GM19023 (cell line): ENCODE measurements around the gene CSNK1E.

Source experiments
- ATAC-seq: cut with Tn5 transposase; IDR thresholded peaks from one replicate; pipeline ENCODE4 v1.9.1; 2021; ENCODE audit warnings: mild to moderate bottlenecking, moderate library complexity; ENCODE audit not compliant: unreplicated experiment

Gene CSNK1E

DNA sequence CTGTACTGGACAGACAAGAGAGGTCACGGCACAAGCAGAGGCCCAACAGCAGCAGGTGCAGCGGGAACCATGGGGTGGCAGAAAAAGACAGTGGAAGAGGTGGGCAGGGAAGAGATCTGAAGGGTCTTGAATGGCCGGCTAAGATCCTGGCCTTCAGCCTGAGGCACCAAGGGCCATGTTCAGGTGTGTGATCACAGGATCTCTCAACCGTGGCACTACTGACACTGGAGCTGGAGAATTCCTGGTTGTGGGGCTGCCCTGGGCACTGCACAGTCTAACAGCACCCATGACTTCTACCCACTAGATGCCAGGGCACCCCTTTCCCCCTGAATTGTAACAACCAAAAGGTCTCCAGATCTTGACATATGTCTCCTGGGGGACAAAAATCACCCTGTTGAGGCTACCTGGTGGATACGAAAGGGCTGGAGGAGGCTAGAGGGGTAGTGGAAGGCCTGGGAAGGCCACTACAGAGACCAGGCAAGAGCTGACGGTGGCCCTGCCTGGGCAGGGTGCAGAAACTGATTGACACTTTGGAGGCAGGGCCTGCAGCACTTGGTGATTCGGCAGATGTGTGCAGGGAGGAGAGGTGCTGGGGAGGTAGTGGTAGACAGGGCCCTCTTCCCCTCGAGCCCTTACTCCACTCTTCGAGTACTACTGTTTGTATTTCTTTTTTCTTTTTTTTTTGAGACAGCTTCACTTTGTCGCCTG is 8.3 kb downstream of the CSNK1E start:
- ATAC-seq, result no peak

DNA sequence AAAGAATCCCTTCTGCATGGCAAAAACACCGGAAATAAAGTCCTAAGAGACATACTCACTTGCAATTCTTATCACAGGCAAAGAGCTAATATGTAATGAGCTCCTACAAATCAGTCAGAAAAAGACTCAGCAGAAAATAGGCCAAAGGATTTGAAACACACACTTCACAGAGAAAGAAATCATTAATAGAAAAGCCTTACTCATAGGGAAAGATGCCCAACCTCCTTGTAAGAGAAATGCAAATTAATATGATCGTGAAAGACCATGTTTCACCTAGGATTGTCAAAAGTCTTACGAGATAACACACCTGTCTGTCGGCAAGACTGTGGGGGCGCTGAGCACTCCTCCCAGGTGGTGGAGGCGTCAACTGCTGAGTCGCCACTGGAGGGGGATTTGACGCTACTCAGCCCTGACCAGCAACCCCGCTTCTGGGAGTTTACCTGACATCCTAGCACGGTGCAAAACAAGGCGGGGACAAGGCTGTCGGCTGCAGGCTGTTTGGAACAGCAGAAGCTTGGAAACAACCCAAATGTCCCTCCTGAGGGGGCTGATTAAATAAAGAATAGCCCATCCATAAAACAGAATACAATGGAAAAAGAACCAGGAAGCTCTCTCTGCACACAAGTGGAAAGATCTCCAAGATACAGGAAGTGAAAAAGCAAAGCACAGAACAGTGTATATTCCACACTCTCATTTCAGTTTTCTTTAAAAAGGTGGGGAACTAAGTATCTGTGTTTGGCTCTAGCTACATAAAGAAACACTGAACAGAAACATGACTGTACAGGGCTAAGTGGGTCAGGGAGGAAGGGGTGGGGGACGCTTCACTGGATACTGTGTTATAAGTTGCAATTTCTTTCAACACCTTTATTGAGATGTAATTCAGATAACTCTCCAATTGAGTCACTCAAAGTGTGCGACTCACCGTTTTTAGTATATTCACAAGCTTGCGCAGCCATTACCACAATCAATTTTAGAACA is 11.5 kb downstream of the CSNK1E start:
- ATAC-seq, result peak; percentile 74

DNA sequence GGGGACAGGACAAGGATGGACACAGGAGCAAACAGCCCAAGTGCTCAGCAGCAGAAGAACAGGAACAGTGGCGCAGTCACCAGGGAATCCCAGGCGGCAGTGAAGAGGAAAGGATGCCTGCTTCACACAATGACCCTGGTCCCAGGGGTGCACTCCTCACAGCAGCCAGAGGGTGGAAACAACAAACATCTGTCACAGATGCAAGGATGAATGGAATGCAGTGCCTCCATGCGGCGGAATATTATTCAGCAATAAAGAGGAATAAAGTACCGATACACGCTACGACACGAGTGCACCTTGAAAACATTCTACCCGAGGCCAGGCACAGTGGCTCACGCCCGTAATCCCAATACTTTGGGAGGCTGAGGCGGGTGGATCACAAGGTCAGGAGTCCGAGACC is 12.7 kb downstream of the CSNK1E start:
- ATAC-seq, result no peak

DNA sequence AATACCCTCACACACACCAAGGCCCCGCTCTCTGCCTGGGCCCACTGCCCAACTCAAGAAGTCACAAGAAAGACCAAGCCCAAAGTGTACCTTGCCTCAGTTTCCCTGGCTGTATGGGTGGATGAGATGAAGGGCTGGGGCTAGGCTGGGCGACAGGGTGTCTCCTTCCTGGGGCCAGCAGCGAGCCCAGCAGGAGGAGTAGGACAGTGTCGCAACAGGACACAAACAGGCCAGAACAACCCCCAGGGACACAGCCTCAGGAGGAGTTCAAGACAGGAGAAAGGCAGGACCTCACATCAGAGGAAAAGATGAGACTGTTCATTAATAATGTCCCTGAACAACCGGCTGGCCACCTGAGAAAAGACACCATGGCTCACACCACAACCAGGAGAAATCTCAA is 13.3 kb downstream of the CSNK1E start:
- ATAC-seq, result no peak

DNA sequence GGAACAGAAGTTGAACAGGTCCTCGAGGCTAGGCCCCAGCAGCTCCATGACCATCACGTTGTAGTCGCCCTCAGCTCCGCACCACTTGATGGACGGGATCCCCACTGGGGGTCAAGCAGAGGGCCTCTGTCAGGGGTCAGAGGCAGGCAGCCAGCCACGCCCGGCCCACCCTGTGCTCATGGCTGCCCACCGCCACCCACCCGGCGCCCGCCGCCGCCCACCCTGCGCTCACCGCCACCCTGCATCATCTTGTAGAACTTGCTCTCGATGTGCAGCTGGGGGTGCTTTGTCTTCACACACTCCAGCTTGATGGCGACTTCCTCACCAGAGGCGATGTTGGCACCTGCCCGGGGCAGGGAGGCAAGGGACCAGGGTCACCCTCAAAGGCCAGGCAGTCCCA is 14.3 kb downstream of the CSNK1E start:
- ATAC-seq, result no peak

DNA sequence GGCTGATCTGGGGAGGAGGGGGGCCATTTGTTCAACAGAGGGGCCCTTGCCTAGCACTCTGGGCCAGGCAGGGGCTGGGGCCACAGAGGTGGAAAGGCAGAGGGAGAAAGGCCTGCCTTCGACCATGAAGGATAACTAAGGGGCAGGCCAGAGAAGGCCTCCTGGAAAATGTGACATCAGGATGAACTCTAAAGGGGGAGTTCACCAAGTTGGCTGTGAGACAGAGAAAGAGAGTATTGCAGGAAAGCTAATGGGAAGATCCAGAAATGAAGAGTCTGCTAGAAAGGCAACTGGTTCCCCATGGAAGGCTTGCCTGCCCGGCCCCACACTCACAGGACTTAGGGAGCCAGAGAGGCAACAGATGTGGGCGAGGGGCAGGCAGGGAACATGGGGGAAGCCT is 16.3 kb downstream of the CSNK1E start:
- ATAC-seq, result no peak

DNA sequence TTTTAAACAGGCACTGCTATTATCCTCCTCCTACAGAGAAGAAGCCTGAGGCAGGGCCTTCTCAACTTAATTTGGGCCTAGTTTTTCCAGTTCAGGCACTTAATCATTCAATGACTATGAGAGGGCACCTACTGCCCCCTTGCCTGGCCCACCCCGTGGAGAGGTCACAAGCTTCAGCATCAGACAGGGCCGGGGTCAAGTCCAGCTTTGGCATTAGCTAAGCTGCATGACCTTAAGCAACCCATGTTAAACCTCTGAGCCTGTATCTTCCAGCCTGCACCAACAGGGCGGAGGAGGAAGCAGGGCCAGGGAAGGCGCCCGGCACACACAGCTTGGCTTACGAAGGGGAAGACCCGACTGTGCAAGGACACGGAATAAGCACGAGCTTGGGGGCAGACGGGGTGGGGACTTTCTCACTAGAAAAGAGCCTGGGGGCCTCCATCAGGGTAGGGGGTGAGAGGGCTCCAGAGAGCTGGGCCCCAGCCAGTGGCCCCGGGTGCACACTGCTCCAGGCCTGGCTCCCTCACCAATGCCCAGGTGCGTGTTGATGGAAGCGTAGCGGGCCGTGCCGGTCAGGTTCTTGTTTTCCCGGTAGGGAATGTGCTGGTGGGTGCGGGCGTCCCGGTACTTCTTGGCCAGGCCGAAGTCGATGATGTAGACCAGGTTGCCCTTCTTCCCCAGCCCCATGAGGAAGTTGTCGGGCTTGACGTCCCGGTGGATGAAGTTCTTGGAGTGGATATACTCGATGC is 16.9 kb downstream of the CSNK1E start:
- no peak for ATAC-seq

DNA sequence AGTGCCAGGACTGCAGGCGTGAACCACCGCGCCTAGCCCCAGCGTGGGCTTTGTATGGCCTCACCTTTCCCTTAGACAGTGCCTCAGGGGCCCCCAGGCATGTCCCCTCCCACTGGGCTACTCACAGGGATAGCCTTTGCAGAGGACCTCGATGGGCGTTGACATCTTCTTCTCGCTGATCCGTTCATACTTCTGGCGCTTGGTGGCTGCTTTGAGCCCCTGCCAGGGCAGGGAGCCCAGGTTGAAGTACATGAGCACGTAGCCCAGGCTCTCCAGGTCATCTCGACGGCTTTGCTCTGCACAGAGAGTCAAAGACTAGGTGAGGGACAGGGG is 17.5 kb downstream of the CSNK1E start:
- ATAC-seq, result no peak

DNA sequence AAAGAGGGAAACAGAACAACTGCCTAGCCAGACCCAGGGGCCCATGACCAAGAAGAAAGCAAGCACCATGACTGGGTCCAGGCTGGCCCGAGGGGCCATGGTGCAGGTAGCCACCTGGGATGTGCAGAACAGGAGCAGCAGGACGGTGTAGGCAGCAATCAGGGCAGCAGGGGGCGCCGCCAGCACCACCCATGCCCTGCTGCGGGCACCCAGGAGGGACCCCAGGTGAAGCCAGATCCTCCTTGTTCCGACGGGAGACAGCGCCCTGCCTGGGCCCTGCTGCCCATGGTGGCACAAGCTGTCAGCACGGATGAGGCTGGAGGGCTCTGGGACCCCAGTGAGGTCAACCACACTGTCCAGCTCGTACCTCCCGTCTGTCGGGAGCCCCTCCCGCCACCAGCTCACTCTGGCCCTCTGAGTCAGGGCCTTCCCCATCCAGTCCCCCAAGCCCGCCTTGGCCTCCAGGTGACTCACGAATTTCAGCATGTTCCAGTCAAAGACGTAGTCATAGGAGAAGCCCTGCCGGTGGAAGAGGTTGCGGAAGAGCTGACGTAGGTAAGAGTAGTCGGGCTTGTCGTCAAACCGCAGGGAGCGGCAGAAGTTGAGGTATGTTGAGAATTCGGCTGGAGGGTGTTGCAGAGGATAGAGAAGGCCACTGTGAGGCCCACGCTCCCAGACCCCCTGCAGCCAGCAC is 18.8 kb downstream of the CSNK1E start:
- no peak for ATAC-seq

DNA sequence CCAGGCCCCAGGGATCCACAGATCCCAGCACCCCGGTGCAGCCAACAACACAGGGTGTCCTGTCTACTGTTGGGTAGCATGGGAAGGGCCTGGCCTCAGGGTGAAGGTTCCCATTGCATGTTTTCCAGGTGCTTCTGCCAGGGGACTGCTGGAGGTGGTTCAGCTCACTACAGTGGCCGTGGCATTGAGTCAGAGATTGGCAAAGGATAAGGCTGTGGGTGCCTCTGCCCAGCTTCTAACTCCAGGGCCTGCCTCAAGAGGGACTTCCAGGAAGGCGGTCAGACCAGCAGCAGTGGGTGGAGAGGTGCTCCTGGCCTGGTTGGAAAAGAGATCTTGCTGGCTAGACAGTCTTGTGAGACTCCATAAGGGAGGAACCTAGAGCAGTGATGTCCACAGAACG is 20.9 kb downstream of the CSNK1E start:
- ATAC-seq, result no peak

DNA sequence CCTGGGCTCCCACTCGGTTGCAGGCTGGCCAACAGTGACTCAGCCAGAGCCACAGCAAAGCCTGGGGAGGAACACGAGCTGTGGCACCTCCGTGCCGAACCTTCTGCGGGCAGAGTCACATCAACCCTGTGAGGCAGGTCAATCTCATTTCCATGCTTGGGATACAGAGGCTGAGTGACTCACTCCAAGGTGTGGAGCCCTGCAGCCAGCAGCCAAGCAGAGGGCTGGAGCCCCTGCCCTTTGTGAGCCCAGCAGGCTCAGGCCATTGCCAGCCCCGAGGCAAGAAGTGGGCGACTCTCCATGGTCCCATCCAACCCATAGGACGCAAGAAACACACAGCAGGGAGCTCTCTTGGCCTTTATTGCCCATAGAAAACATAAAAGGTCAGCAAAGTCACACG is 21.4 kb downstream of the CSNK1E start:
- ATAC-seq, result no peak

DNA sequence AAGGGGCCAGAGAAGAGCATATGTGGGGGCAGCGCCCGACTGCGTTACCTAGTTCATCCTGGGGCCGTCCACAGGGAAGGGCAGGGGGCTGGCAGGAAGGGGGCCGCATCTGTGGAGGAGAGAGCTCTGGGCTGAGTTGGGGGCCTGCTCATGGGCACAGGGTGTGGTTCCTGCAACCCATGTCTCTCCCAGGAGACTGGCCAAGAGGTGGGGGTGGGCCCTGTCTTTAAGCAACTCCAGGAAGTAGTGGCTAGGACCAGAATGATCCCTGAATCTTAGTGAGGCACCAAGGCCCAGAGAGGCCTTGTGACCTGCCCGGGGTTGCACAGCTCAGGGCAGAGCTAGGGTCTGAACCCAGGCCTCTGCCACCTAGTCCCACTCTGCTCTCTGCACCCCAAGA is 21.9 kb downstream of the CSNK1E start:
- ATAC-seq, result no peak

DNA sequence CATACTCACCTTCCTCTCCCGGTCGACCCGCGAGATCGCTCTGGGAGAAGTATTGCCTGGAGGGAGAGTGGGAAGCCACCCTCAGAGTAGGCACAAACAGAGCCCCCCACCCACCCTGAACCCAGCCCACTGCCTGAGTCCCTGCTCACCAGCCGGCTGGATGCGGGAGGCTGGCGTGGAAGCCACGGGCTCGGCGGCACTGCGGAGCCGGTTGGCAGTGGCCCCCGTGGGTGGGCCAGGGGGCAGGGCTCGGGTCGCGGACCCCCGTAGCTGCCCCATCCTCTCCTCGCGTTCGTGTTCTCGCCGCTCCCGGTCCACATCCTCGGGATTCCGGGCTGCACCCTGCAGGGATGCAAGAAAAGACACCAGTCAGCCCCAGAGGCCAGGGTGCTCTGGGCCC is 23.0 kb downstream of the CSNK1E start:
- ATAC-seq, result no peak

DNA sequence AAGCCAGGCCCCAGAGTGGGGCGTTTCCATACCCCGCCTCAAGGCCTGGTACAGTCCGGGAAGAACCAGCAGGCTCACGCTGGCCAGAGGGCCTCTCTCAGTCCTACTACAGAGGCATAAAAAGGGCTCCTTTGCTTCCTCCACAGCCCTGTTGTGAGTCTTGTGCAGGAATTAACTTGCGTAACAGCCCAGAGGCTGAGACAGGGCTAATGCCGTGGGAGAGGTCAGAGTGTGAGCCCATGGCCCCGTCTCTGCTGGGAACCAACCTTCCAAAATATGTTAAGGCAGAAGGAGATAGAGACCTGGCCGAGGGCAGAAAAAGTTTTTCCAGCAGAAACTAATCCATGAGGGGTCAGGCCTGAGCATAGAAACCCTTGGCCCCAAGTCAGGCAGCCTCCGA is 24.5 kb downstream of the CSNK1E start:
- ATAC-seq, result no peak

DNA sequence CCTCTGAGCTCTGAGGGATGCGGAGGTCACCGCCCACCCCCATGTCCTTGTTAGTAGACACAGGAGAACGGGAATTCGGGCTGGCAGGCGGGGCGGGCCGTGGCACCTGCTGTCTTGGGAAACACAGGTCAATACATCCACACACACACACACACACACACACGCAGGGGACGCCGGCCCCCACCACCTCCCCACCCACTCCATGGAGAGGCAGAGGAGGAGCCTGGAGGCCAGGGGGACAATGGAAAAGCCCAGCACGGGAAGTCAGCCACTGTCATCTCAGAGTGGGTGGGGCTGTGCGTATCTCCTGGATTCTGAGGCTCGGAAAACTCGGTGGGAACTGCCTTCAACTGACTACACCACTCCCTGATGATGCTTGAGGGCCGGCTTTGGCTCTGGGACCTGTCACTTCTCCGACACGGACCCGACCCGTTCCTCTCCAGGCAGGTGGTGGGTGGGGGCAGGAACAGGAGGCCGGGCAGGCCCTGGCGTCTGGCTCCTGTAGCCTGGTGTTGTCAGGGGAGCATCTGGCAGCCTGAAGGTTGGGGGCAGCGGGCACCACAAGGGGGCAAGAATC is 25.9 kb downstream of the CSNK1E start:
- ATAC-seq, result no peak

DNA sequence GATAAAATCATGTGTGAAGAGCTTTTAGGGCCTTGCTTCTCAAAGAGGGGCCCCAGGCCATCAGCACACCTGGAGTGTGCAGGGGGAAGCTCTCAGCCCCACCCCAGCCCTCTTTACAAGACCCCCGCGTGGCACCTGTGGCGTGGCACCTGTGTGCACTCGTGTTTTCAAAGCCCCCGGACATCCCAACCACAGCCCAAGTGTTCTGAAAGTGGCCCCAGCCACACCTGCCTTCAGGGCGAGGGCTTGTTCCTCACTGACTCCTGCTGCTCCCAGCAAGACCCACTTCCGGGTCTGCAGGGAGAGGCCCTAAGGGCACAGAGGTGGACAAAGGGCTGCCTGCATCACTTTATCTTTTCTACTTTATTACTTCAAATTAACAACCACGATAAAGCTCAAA is 26.9 kb downstream of the CSNK1E start:
- ATAC-seq, result no peak

DNA sequence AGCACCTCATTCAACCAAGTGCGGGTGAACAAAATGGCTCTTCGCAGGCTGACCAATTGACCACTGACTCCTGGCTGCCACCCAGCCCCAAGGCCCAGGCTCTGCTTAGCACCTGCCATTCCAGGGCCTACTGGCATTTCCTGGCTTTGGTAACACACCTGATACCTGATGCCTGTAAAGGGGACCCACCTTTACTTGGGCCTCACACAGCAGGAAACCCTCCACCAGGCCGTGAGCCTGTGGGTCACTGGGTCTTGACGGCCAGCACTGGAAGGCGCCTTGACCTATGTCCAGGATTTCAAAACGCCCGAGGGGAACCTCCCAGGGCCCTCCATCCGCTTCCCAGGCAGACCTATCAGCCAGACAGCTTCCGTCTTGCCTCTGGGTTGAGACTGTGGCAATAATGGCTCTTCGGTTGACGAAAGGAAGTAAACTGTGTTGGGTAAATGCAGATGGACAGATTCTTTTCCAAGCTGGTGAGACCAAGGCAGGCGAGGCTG is 27.6 kb downstream of the CSNK1E start:
- no peak for ATAC-seq

DNA sequence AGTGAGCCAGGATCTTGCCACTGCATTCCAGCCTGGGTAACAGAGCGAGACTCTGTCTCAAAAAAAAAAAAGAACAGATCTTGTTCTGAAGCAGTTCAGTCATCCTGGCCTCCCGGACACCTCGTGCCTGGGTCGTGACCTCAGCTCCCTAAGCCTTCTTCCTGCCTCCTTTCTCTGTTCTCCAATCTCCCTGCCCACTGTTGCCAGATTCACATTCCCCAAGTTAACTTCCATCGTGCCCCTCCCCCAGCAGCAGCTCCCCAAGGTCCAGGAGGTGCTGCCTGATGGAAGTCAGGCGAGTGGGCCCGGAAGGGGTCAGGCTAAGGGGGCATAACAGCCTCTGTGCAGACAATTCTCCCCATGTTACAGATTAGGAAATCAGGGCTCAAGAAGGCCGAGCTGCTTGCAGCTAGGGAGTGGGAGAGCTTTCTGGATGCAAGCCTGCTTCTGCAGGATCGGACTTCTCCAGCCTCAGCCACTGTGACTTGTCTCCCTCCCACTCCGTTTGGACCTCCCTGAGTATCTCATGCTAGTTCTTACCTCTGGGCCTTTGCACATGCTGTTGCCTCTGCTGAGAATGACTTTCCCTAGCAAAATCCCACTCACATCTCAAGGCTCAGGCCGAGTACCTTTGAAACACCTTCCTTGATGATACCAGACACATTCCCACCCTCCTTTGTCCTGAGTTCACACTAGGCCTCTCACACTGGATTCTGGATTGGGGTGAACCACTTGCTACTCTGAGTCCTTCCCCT is 30.1 kb downstream of the CSNK1E start:
- ATAC-seq, result no peak

DNA sequence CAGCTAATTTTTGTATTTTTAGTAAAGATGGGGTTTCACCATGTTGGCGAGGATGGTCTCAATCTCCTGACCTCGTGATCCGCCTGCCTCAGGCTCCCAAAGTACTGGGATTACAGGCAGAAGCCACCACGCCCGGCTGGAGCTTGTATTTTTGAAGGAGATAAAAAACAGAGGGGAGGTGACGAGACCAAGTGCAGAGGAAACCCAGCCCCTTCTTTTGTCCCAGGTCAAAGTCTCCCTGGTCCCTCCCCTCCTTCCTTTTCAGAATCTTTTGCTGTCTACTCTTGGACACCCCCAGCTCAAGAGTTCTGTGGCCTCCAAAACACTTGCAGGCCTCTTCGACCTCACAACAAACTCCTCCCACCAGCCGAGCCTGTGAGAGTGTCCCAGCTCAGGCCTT is 32.2 kb downstream of the CSNK1E start:
- no peak for ATAC-seq

DNA sequence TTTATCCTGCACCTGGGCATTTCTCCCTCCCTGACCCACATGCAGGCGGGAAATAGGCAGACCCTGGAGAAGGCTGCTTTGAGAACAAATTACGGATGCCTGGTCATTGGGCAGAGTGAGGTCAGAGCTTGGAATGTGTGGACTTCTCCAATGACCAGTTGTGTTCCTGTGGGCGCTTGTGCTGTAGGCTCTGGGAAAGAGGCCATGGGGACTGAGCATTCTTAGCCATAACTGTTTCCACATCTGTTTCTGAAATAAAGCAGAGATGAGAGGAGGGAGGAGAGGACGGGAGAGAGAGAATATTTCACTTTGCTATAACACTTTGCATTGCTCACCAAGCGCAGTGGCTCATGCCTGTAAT is 33.2 kb downstream of the CSNK1E start:
- ATAC-seq, result no peak
